CD8-positive, alpha-beta memory T cell (primary cell): Measurements from ENCODE around the gene ZC3H13. TPM values are rescaled to one million over a fixed set of nuclear protein-coding genes. Genes with fewer than 3 reads are reported as not detected.
A peak's percentile ranks its signal among the peaks of the same experiment; 100 is the strongest.

Experiments
- CTCF ChIA-PET: fragments of 350-600 bp; sonication (Branson Sonifier 250); formaldehyde crosslinking; loops from one replicate; lab custom pipeline; 2021; ENCODE audit warnings: antibody characterized with exemption; lab: Charles Lee
- POLR2A ChIA-PET: fragments of 350-600 bp; sonication (Branson Sonifier 250); formaldehyde crosslinking; loops from one replicate; lab custom pipeline; 2021; ENCODE audit warnings: antibody characterized with exemption; lab: Charles Lee
- DNase-seq, 5 donors: peaks; one replicate each; pipeline versions ENCODE4 v3.0.0 to v3.0.0-alpha.2; 2020 to 2022; ENCODE audit warnings: mixed read lengths in 1 of 5
- H3K27ac ChIP-seq: one replicate; pipeline ENCODE4 v1.7.0; 2013; ENCODE audit warnings: low read depth, mild to moderate bottlenecking, low read length, moderate library complexity
- H3K27me3 ChIP-seq: 2 replicates; pipeline ENCODE4 v1.7.0; 2013; ENCODE audit warnings: low read length, mild to moderate bottlenecking; ENCODE audit not compliant: insufficient read depth, poor library complexity, severe bottlenecking
- H3K36me3 ChIP-seq: 2 replicates; pipeline ENCODE4 v1.7.0; 2013; ENCODE audit warnings: mild to moderate bottlenecking, low read length, moderate library complexity; ENCODE audit not compliant: insufficient read depth
- H3K4me1 ChIP-seq: 2 replicates; pipeline ENCODE4 v1.7.0; 2013; ENCODE audit warnings: mild to moderate bottlenecking, low read length, moderate library complexity; ENCODE audit not compliant: insufficient read depth
- H3K4me3 ChIP-seq: 2 replicates; pipeline ENCODE4 v1.7.0; 2013; ENCODE audit warnings: mild to moderate bottlenecking, low read length
- H3K9me3 ChIP-seq: 2 replicates; pipeline ENCODE4 v1.7.0; 2013; ENCODE audit warnings: mild to moderate bottlenecking, low read length
- H3K27ac Mint-ChIP-seq, 8 donors: one replicate each; pipeline ENCODE4 v1.8.0; 2020 to 2021; ENCODE audit warnings: mixed read lengths in 8 of 8, mild to moderate bottlenecking in 6 of 8, inconsistent platforms in 3 of 8, moderate library complexity in 3 of 8
- H3K27me3 Mint-ChIP-seq, 2 donors: one replicate each; pipeline ENCODE4 v1.8.0; 2020 to 2021; ENCODE audit warnings: mixed read lengths in 2 of 2, mild to moderate bottlenecking in 1 of 2, moderate library complexity in 1 of 2
- H3K36me3 Mint-ChIP-seq, 3 donors: one replicate each; pipeline ENCODE4 v1.8.0; 2020 to 2021; ENCODE audit warnings: mixed read lengths in 3 of 3, inconsistent platforms in 1 of 3, mild to moderate bottlenecking in 1 of 3
- H3K4me1 Mint-ChIP-seq, 3 donors: one replicate each; pipeline ENCODE4 v1.8.0; 2020 to 2021; ENCODE audit warnings: mixed read lengths in 3 of 3, inconsistent platforms in 1 of 3, mild to moderate bottlenecking in 1 of 3
- H3K4me3 Mint-ChIP-seq, 7 donors: one replicate each; pipeline ENCODE4 v1.8.0; 2020 to 2021; ENCODE audit warnings: mixed read lengths in 7 of 7, mild to moderate bottlenecking in 6 of 7, moderate library complexity in 4 of 7, inconsistent platforms in 2 of 7
- H3K9me3 Mint-ChIP-seq, 5 donors: one replicate each; pipeline ENCODE4 v1.8.0; 2020 to 2022; ENCODE audit warnings: mixed read lengths in 5 of 5, mild to moderate bottlenecking in 3 of 5, moderate library complexity in 2 of 5, inconsistent platforms in 1 of 5
- polyA plus RNA-seq: library from polyadenylated mRNA; unstranded; fragments of 300-500 nt; fragmentation: Illumina TruSeq; gene quantifications from one replicate; pipeline ENCODE4 v1.2.3, GENCODE V29; 2021
- total RNA-seq, 2 experiments: library from RNA; stranded (reverse); gene quantifications; one replicate each; pipeline ENCODE4 v1.2.3, GENCODE V29; 2021

Gene ZC3H13
- total and polyA plus RNA-seq, 3 experiments from 2014 or later, result 45.1 to 62.4 (median 49.4) TPM

DNA sequence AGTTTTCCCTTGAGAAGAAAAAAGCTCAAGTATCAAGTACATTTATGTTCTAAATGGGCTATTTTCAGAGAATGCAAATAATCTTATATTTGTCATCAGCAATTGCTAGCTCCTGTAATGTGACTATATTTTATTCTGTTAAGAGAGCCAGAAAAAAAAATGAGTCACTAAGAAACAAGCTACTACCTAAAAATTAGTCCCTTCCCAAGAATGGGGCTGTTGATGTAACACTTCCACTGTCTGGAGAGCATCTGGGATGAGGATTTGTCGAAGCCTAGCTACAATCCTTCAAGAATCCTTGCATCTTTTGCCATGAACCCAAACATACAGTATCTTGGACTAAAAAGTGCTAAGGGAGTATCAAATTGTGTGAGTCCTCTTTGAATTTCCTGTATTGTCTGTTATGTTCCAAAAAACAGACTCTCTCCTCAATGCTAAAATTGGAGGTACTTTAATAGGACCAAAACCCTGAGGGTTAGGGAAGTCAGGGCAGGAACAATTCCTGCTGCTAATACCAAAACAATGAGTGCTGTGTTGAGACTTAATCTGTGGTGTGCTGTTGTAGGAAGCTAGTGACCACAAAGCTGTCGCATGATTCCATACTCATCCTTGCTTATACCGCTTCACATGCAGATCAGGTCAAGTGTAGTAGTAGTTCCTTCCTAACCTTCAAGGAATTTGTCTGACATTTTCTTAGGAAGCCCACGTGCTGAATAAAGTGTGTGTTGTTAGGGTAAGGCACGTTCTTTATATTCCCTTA, 4.9 kb upstream of the ZC3H13 start:
- no peak overlapping the region for H3K27ac Mint-ChIP-seq
- CTCF ChIA-PET, result no interaction called here
- no peak overlapping the region for H3K4me3 Mint-ChIP-seq

DNA sequence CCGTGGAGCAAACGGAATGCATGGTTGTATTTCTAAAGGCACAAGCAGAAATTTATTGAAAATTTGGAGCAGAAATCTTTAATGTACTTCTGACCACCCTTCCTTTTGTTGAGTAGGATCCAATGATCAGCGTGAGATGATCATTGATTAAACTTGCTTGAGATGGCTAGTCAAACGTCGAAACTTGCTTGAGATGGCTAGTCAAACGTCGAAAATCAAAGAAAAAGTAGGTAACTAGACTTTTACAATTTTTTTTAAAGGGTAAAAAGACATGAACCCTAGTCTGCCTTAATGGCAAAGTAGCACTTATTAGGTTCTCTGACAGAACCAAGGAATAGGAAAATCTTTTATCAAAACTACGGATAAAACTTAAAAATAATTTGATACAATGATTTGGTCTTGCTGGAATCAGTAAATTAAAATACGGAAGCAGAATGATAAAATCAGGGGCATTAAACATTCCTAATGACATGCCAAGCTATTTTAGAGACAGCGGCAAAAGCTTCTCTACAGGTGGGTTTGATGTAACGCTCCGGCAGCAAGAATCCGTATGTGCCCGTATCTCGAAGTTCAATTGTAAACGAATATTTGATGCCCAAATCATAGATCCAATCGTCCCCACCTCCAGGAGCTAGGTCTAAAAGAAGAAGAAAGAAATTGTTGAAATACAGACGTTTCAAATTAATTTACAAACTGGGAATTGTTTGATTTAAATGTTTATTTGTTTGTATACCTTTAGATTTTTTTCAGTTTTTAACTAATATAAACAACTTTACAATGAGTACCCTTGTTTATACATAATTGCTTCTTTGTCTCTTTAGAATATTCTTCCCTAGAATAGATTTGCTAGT, 841 bp upstream of the ZC3H13 start:
- H3K36me3 Mint-ChIP-seq, result peaks cover 0 to 13% (median 2%) of the 10 kb centered on the region in 3 donors
- Histone ChIP-seq H3K4me3 (peak overlapping the region; percentile 72), H3K27me3 (no peaks in the 10 kb centered on the region), H3K9me3 (no peaks in the 10 kb centered on the region), H3K27ac (peak overlapping the region; percentile 89), H3K36me3 (no peaks in the 10 kb centered on the region), H3K4me1 (peaks cover 30% of the 10 kb centered on the region)
- ChIA-PET CTCF (interaction anchor here (1.4 kb wide), 1 partner anchor 85 kb away, joined by 3 read pairs; no protein-coding TSS in a partner anchor), POLR2A (interaction anchor here (0.6 to 1.5 kb wide), 2 partner anchors 79 to 243 kb away, joined by 3 to 6 read pairs; no protein-coding TSS in a partner anchor)
- H3K27me3 Mint-ChIP-seq, result peaks cover 10 to 13% of the 10 kb centered on the region in 2 donors
- peak overlapping the region; percentile 95 to 99 (median 96) for H3K27ac Mint-ChIP-seq
- peak in 1 of 5 donors; percentile 6 for DNase-seq
- H3K4me1 Mint-ChIP-seq, result peaks cover 38 to 48% (median 45%) of the 10 kb centered on the region in 3 donors
- peak overlapping the region; percentile 86 to 96 (median 91) for H3K4me3 Mint-ChIP-seq
- H3K9me3 Mint-ChIP-seq, result peaks cover 0 to 2% (median 0%) of the 10 kb centered on the region in 5 donors

More for the DNA sequence above, 4.9 kb upstream of the ZC3H13 start:
- Mint-ChIP-seq H3K4me1 (peaks cover 9 to 13% (median 12%) of the 10 kb centered on the region in 3 donors), H3K27me3 (peaks cover 10 to 13% of the 10 kb centered on the region in 2 donors), H3K9me3 (peaks cover 0 to 2% (median 0%) of the 10 kb centered on the region in 5 donors), H3K36me3 (peaks cover 0 to 3% (median 0%) of the 10 kb centered on the region in 3 donors)
- Histone ChIP-seq H3K36me3 (no peaks in the 10 kb centered on the region), H3K27ac (no peak overlapping the region), H3K4me3 (no peak overlapping the region), H3K4me1 (peaks cover 8% of the 10 kb centered on the region), H3K27me3 (no peaks in the 10 kb centered on the region), H3K9me3 (no peaks in the 10 kb centered on the region)
- POLR2A ChIA-PET, result no interaction called here
- no peak for DNase-seq

DNA sequence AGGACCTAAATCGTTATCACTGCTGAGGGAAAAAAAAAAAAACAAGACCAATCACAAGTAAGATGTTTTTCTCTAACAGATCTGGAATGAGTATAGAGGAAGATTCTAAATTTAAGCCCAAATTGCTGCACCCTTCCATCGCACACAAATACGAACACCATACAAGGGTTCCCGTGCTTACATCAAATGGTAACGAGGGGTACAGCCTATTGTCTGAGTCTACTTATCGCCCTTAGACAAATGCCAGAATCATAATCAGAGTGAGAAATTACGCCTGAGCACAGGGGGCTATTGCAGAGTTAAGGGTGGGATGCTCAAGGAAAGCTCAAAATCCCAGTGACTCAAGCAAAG, 603 bp downstream of the ZC3H13 start:
- peak overlapping the region; percentile 72 for H3K4me3 ChIP-seq
- no peaks in the 10 kb centered on the region for H3K36me3 ChIP-seq
- no peaks in the 10 kb centered on the region for H3K27me3 ChIP-seq
- Mint-ChIP-seq H3K4me3 (peak overlapping the region; percentile 86 to 96 (median 91)), H3K27me3 (peaks cover 10 to 13% of the 10 kb centered on the region in 2 donors), H3K36me3 (peaks cover 0 to 15% (median 3%) of the 10 kb centered on the region in 3 donors), H3K27ac (peak overlapping the region; percentile 95 to 99 (median 96)), H3K9me3 (peaks cover 0 to 2% (median 0%) of the 10 kb centered on the region in 5 donors), H3K4me1 (peaks cover 45 to 60% (median 57%) of the 10 kb centered on the region in 3 donors)
- H3K27ac ChIP-seq, result peak overlapping the region; percentile 89
- H3K4me1 ChIP-seq, result peaks cover 30% of the 10 kb centered on the region
- no peaks in the 10 kb centered on the region for H3K9me3 ChIP-seq
- POLR2A ChIA-PET, result interaction anchor here (0.6 to 1.5 kb wide), 6 partner anchors 119 to 587 kb away, joined by 3 to 6 read pairs (median 3); partner anchors contain the start of gene COG3
- CTCF ChIA-PET, result interaction anchor here (0.7 to 1.4 kb wide), 4 partner anchors 9 to 86 kb away, joined by 3 read pairs; no protein-coding TSS in a partner anchor
- DNase-seq, result no peak

DNA sequence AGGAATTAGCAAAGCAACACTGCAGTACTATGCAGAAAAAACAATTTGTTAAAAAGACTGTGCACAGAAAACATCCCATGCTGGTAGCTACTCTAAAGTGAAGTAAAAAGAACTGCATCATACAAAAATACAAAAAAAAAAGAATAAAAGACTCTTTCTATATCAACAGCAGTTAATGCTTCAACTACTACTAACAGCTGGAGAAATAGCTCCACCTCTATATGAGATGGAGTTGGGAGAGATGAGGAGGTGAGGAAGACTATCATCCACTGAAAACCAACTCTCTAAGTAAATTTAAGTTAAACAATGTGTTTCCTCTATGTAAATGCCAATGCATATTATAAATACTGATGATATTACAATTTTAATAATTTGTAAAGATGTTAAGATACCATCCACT, 1.8 kb downstream of the ZC3H13 start:
- Histone ChIP-seq H3K4me1 (peaks cover 33% of the 10 kb centered on the region), H3K36me3 (no peaks in the 10 kb centered on the region), H3K9me3 (no peaks in the 10 kb centered on the region), H3K27me3 (no peaks in the 10 kb centered on the region), H3K4me3 (no peak overlapping the region), H3K27ac (no peak overlapping the region)
- Mint-ChIP-seq H3K4me1 (peaks cover 49 to 69% (median 66%) of the 10 kb centered on the region in 3 donors), H3K36me3 (peaks cover 0 to 15% (median 3%) of the 10 kb centered on the region in 3 donors), H3K27me3 (peaks cover 0 to 9% of the 10 kb centered on the region in 2 donors), H3K4me3 (peak overlapping the region in 3 of 7 donors; percentile 34 to 72 (median 36)), H3K27ac (peak overlapping the region in 4 of 8 donors; percentile 17 to 76 (median 54)), H3K9me3 (peaks cover 0 to 2% (median 0%) of the 10 kb centered on the region in 5 donors)
- POLR2A ChIA-PET, result no interaction called here
- no peak for DNase-seq
- CTCF ChIA-PET, result no interaction called here

DNA sequence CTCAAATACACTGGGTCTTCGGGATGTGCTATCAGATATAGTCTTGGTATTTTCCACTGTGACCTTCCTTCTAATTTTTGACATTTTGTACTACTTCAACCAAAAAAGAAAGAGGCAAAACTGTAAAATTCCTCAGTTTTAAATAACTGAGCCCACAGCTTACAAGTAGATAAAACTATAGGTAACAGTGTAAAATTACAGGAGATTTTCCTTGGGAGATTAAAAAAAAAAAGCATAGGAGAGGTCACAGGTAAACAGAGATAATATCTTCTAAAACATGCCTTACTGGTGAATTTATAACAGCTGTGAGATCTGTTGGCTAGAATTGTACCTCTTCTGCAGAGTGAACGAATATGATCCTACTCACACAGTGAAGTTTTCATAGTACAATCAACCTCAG, 7.1 kb downstream of the ZC3H13 start:
- H3K27me3 ChIP-seq, result no peaks in the 10 kb centered on the region
- Mint-ChIP-seq H3K4me3 (peak overlapping the region in 1 of 7 donors; percentile 37), H3K27ac (peak overlapping the region in 2 of 8 donors; percentile 17 to 68), H3K9me3 (no peaks in the 10 kb centered on the region), H3K27me3 (no peaks in the 10 kb centered on the region), H3K36me3 (peaks cover 0 to 33% (median 5%) of the 10 kb centered on the region in 3 donors), H3K4me1 (peaks cover 37 to 66% (median 62%) of the 10 kb centered on the region in 3 donors)
- DNase-seq, result no peak
- peaks cover 4% of the 10 kb centered on the region for H3K36me3 ChIP-seq
- H3K4me1 ChIP-seq, result peaks cover 14% of the 10 kb centered on the region
- no peak overlapping the region for H3K4me3 ChIP-seq
- ChIA-PET POLR2A (no interaction called here), CTCF (no interaction called here)
- no peaks in the 10 kb centered on the region for H3K9me3 ChIP-seq
- no peak overlapping the region for H3K27ac ChIP-seq

DNA sequence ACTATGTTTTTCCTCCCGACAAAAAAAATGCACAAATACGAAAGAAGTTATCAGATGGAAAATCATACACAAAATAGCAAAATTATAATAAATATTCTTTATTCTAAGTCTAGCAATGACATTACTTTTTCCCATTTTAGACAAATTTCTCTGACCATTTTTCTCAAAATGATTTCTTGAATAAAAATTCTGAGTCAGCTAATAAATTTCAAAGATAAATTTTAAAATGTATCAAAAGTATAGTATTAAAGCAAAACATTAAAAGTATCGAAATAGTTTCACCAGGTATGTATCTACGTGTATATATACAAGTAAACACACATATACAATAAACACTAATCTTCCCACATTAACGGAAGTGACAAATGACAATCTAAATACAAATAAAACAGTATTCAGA, 8.9 kb downstream of the ZC3H13 start:
- Histone ChIP-seq H3K27me3 (no peaks in the 10 kb centered on the region), H3K4me3 (no peak overlapping the region), H3K27ac (no peak overlapping the region), H3K4me1 (peaks cover 5% of the 10 kb centered on the region), H3K36me3 (peaks cover 9% of the 10 kb centered on the region), H3K9me3 (no peaks in the 10 kb centered on the region)
- Mint-ChIP-seq H3K27ac (no peak overlapping the region), H3K36me3 (peaks cover 0 to 48% (median 5%) of the 10 kb centered on the region in 3 donors), H3K4me1 (peaks cover 25 to 53% (median 53%) of the 10 kb centered on the region in 3 donors), H3K27me3 (no peaks in the 10 kb centered on the region), H3K4me3 (no peak overlapping the region), H3K9me3 (no peaks in the 10 kb centered on the region)
- no peak for DNase-seq
- ChIA-PET POLR2A (no interaction called here), CTCF (interaction anchor here (1.5 kb wide), 1 partner anchor 9 kb away, joined by 3 read pairs; the partner anchor contains the start of gene ZC3H13)

DNA sequence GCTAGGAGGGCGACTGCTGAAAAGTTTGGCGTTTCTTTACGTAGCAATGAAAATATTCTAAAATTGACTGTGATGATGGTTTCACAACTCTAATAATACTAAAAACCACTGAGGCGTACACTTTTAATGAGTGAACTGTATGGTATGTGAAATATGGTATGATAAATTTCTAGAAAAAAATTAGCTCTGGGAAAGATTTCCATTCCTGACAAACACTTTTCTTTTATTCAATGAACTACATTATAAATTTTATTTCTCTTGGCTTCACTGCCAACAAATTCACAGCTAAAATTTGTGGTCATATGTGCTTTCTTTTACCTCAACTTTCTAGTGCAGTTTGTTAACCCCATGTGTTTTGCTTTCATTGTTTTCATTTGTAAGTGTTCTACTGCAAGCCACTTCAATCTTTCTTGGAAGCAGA, 11.1 kb downstream of the ZC3H13 start:
- H3K4me3 Mint-ChIP-seq, result no peak overlapping the region
- Histone ChIP-seq H3K27ac (no peak overlapping the region), H3K27me3 (no peaks in the 10 kb centered on the region), H3K9me3 (no peaks in the 10 kb centered on the region), H3K4me1 (peaks cover 5% of the 10 kb centered on the region), H3K36me3 (peaks cover 16% of the 10 kb centered on the region), H3K4me3 (no peak overlapping the region)
- ChIA-PET POLR2A (no interaction called here), CTCF (interaction anchor here (1.1 kb wide), 1 partner anchor 11 kb away, joined by 3 read pairs; the partner anchor contains the start of gene ZC3H13)
- no peak overlapping the region for H3K27ac Mint-ChIP-seq
- no peak for DNase-seq
- H3K27me3 Mint-ChIP-seq, result no peaks in the 10 kb centered on the region
- peaks cover 15 to 42% (median 42%) of the 10 kb centered on the region in 3 donors for H3K4me1 Mint-ChIP-seq
- peaks cover 7 to 60% (median 9%) of the 10 kb centered on the region in 3 donors for H3K36me3 Mint-ChIP-seq
- no peaks in the 10 kb centered on the region for H3K9me3 Mint-ChIP-seq
